ENCODE measurements around the gene SECISBP2.

Gene SECISBP2

GRCh38 chr9:89351584-89352300 is 33.4 kb downstream of the SECISBP2 start:
- Histone ChIP-seq H3K9me3 (ENCODE audit: insufficient read depth, low read length) (no peaks in the 10 kb centered on the region), H3K36me3 (ENCODE audit: insufficient read depth, insufficient read length, low read length) (peaks cover 96% of the 10 kb centered on the region), H3K4me1 (ENCODE audit: insufficient read depth, insufficient read length) (no peaks in the 10 kb centered on the region), H3K4me3 (ENCODE audit: insufficient read length, low read depth) (no peak overlapping the region), H3K27me3 (ENCODE audit: insufficient read depth, insufficient read length) (no peaks in the 10 kb centered on the region), H3K9ac (ENCODE audit: insufficient read length, low read depth) (no peak overlapping the region)
- TF ChIP-seq YY1 (IDR thresholded peaks at IDR 0.05; ENCODE audit: insufficient read depth, insufficient read length): no peak
- TF ChIP-seq SUZ12 (IDR thresholded peaks at IDR 0.05; ENCODE audit: extremely low read depth, insufficient read depth, insufficient read length): no peak
- no peak for TF ChIP-seq ZNF274 (IDR thresholded peaks at IDR 0.05; ENCODE audit: low read depth, low read length)
- no peak for DNase-seq (ENCODE audit: low read depth, low spot score)

- H3K4me3 ChIP-seq (ENCODE audit: insufficient read length, low read depth): no peak overlapping the region
- H3K9ac ChIP-seq (ENCODE audit: insufficient read length, low read depth): no peak overlapping the region
- H3K27me3 ChIP-seq (ENCODE audit: insufficient read depth, insufficient read length): no peaks in the 10 kb centered on the region
- H3K36me3 ChIP-seq (ENCODE audit: insufficient read depth, insufficient read length, low read length): peaks cover 98% of the 10 kb centered on the region
- TF ChIP-seq SUZ12 (IDR thresholded peaks at IDR 0.05; ENCODE audit: extremely low read depth, insufficient read depth, insufficient read length) (no peak), YY1 (IDR thresholded peaks at IDR 0.05; ENCODE audit: insufficient read depth, insufficient read length) (no peak), ZNF274 (IDR thresholded peaks at IDR 0.05; ENCODE audit: low read depth, low read length) (no peak)
- H3K9me3 ChIP-seq (ENCODE audit: insufficient read depth, low read length): no peaks in the 10 kb centered on the region
- no peaks in the 10 kb centered on the region for H3K4me1 ChIP-seq (ENCODE audit: insufficient read depth, insufficient read length)
- DNase-seq (ENCODE audit: low read depth, low spot score): no peak
Observed at GRCh38 chr9:89352451-89352850, 34.2 kb downstream of the SECISBP2 start.

GRCh38 chr9:89352874-89353649 is 34.8 kb downstream of the SECISBP2 start:
- no peaks in the 10 kb centered on the region for H3K4me1 ChIP-seq (ENCODE audit: insufficient read depth, insufficient read length)
- H3K36me3 ChIP-seq (ENCODE audit: insufficient read depth, insufficient read length, low read length): peaks cover 98% of the 10 kb centered on the region
- no peaks in the 10 kb centered on the region for H3K9me3 ChIP-seq (ENCODE audit: insufficient read depth, low read length)
- H3K4me3 ChIP-seq (ENCODE audit: insufficient read length, low read depth): no peak overlapping the region
- DNase-seq (ENCODE audit: low read depth, low spot score): no peak
- H3K9ac ChIP-seq (ENCODE audit: insufficient read length, low read depth): no peak overlapping the region
- TF ChIP-seq SUZ12 (IDR thresholded peaks at IDR 0.05; ENCODE audit: extremely low read depth, insufficient read depth, insufficient read length) (no peak), YY1 (IDR thresholded peaks at IDR 0.05; ENCODE audit: insufficient read depth, insufficient read length) (no peak), ZNF274 (IDR thresholded peaks at IDR 0.05; ENCODE audit: low read depth, low read length) (no peak)
- H3K27me3 ChIP-seq (ENCODE audit: insufficient read depth, insufficient read length): no peaks in the 10 kb centered on the region

GRCh38 chr9:89353989-89354388 is 35.7 kb downstream of the SECISBP2 start:
- DNase-seq (ENCODE audit: low read depth, low spot score): no peak
- Histone ChIP-seq H3K4me3 (ENCODE audit: insufficient read length, low read depth) (no peak overlapping the region), H3K4me1 (ENCODE audit: insufficient read depth, insufficient read length) (no peaks in the 10 kb centered on the region), H3K9me3 (ENCODE audit: insufficient read depth, low read length) (no peaks in the 10 kb centered on the region), H3K36me3 (ENCODE audit: insufficient read depth, insufficient read length, low read length) (peaks cover 97% of the 10 kb centered on the region), H3K9ac (ENCODE audit: insufficient read length, low read depth) (no peak overlapping the region), H3K27me3 (ENCODE audit: insufficient read depth, insufficient read length) (no peaks in the 10 kb centered on the region)
- TF ChIP-seq ZNF274 (IDR thresholded peaks at IDR 0.05; ENCODE audit: low read depth, low read length) (no peak), YY1 (IDR thresholded peaks at IDR 0.05; ENCODE audit: insufficient read depth, insufficient read length) (no peak), SUZ12 (IDR thresholded peaks at IDR 0.05; ENCODE audit: extremely low read depth, insufficient read depth, insufficient read length) (no peak)

GRCh38 chr9:89354471-89354870 is 36.2 kb downstream of the SECISBP2 start:
- H3K27me3 ChIP-seq (ENCODE audit: insufficient read depth, insufficient read length): no peaks in the 10 kb centered on the region
- peaks cover 95% of the 10 kb centered on the region for H3K36me3 ChIP-seq (ENCODE audit: insufficient read depth, insufficient read length, low read length)
- H3K9ac ChIP-seq (ENCODE audit: insufficient read length, low read depth): no peak overlapping the region
- no peaks in the 10 kb centered on the region for H3K4me1 ChIP-seq (ENCODE audit: insufficient read depth, insufficient read length)
- no peak for DNase-seq (ENCODE audit: low read depth, low spot score)
- H3K9me3 ChIP-seq (ENCODE audit: insufficient read depth, low read length): no peaks in the 10 kb centered on the region
- H3K4me3 ChIP-seq (ENCODE audit: insufficient read length, low read depth): no peak overlapping the region
- no peak for TF ChIP-seq ZNF274 (IDR thresholded peaks at IDR 0.05; ENCODE audit: low read depth, low read length)
- no peak for TF ChIP-seq SUZ12 (IDR thresholded peaks at IDR 0.05; ENCODE audit: extremely low read depth, insufficient read depth, insufficient read length)

GRCh38 chr9:89356782-89357181 is 38.5 kb downstream of the SECISBP2 start:
- Histone ChIP-seq H3K27me3 (ENCODE audit: insufficient read depth, insufficient read length) (no peaks in the 10 kb centered on the region), H3K36me3 (ENCODE audit: insufficient read depth, insufficient read length, low read length) (peaks cover 94% of the 10 kb centered on the region), H3K9me3 (ENCODE audit: insufficient read depth, low read length) (no peaks in the 10 kb centered on the region), H3K9ac (ENCODE audit: insufficient read length, low read depth) (no peak overlapping the region), H3K4me3 (ENCODE audit: insufficient read length, low read depth) (no peak overlapping the region), H3K4me1 (ENCODE audit: insufficient read depth, insufficient read length) (no peaks in the 10 kb centered on the region)
- TF ChIP-seq YY1 (IDR thresholded peaks at IDR 0.05; ENCODE audit: insufficient read depth, insufficient read length) (no peak), SUZ12 (IDR thresholded peaks at IDR 0.05; ENCODE audit: extremely low read depth, insufficient read depth, insufficient read length) (no peak), ZNF274 (IDR thresholded peaks at IDR 0.05; ENCODE audit: low read depth, low read length) (no peak)
- DNase-seq (ENCODE audit: low read depth, low spot score): no peak

Measured in NT2/D1 (cell line).